HL-60 (cell line): ENCODE measurements around the gene PRSS33.

Experiments used
- CTCF ChIP-seq: IDR thresholded peaks from one replicate; pipeline ENCODE4 v1.5.1; 2011; ENCODE audit warnings: low read length, control low read depth, inconsistent platforms; ENCODE audit not compliant: insufficient read depth
- GABPA ChIP-seq: IDR thresholded peaks from 2 replicates; pipeline ENCODE4 v1.6.1; 2012; ENCODE audit warnings: low read depth
- POLR2AphosphoS5 ChIP-seq: IDR thresholded peaks from 2 replicates; pipeline ENCODE4 v1.6.1; 2012; ENCODE audit warnings: low read depth
- REST ChIP-seq: IDR thresholded peaks from 2 replicates; pipeline ENCODE4 v1.6.1; 2012; ENCODE audit warnings: low read depth; ENCODE audit not compliant: insufficient replicate concordance

GRCh38 chr16:2798723-2799204 is 11.4 kb upstream of the PRSS33 start:
- no peak for TF ChIP-seq CTCF
- no peak for TF ChIP-seq REST
- TF ChIP-seq POLR2AphosphoS5 = no peak
- TF ChIP-seq GABPA = no peak
